ENCODE results near the gene EYA2.
"Not testable (repeated sequence)": the region's sequence is repeated elsewhere in the genome, so short reads cannot be mapped to it uniquely, and the experiment has no call there.

The EYA2 gene

DNA sequence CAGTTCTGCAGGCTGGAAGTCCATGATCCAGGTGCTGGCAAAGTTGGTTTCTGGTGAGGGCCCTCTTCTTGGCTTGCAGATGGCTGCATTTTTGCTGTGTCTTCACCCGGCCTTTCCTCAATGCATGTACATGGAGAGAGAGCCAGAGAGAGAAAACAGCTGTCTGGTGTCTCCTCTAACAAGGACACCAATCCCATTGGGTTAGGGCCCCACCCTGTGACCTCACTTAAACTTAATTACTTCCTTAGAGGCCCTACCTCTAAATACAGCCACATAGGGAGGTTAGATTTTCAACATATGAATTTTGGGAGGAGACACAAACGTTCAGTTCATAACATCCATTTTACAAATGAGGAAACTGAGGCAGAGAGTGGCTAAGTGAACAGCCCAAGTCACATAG lies 259.4 kb downstream of the EYA2 start:
- no peak for DNase-seq

DNA sequence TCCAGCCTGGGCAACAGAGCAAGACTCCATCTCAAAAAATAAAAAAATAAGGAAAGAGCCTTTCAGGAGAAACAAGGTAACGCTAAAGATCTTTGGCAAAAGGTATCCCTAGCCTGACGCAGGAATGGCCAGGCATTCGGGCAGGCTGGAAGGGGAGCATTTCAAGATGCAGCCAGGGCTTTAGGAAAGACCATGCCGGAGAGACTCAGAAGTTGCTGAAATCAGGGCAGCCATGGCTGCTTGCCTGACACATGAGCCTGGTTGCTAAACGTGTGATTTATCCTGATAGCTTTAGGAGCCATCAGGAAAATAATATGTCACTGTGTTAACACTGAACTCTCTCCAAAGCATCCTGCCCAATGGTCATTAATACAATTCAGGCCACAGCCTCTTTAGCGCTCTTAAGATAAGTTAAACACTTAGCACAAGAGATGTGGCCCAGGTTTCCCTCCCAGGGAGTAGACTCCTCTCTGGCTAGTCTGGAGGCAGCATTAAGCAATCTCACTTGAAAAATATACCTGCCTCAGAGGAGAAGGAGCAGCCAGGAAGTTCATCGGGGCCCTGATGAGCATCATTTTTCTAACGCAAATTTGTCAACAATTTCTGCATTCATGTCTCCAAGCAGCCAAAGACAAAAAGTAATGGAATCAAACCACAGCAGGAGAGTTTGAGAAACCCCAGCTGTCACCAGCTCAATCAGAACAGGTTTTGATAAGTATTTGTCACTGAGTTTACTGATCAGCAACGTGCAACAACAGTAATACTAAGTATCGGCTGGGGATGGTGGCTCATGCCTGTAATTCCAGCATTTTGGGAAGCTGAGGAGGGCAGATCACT lies 261.9 kb downstream of the EYA2 start:
- no peak for DNase-seq

DNA sequence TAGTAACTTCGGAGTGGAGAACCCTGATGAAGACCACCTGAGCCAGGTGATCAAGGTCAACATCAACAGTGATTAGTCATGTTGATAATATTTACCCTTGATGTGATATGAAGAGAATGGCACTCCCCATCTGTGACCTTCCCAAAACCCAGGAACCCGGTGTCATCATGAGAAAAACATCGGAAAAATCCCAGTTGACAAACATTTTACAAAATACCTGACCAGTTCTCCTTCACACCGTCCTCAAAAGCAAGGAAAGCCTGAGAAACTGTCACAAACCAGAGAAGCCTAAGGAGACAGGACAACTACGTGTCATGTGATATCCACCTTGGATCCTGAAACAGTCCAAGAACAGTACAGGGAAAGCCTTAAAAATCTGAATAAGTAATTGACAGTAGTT lies 264.5 kb downstream of the EYA2 start:
- DNase-seq, result no peak

DNA sequence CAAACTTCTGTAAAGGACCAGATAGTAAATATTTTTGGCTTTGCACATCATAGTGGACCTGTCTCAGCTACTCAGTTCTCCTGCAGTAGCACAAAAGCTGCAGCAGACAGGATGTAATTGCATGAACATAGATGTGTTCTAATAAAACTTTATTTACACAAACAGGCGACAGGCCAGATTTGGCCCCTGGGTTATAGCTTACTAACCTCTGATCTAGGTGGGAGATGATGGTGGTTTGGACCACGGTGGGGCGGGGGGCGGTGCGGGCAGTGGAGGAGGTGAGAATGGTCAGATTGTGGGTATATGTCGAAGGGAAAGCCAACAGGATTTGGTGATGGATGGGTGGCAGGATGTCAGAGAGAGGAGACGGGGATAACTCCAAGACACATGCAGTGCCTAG lies 265.6 kb downstream of the EYA2 start:
- no peak for DNase-seq

DNA sequence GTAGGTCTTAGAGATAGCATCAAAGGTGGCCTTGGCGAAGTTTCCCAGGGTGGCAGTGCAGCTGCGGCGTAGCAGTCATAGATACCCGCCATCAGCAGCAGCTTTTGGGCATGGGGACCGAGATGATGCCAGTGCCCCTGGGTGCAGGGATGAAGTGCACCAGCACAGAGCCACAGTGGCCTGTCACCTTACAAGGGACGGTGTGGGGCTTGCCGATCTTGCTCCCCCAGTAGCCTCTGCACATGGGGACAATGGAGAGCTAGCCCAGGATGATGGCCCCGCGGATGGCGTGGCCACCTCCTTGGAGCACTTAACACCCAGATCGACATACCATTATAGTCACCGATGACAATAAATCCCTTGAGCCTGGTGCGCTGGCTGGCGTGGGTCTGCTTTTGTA lies 266.3 kb downstream of the EYA2 start:
- no peak for DNase-seq

DNA sequence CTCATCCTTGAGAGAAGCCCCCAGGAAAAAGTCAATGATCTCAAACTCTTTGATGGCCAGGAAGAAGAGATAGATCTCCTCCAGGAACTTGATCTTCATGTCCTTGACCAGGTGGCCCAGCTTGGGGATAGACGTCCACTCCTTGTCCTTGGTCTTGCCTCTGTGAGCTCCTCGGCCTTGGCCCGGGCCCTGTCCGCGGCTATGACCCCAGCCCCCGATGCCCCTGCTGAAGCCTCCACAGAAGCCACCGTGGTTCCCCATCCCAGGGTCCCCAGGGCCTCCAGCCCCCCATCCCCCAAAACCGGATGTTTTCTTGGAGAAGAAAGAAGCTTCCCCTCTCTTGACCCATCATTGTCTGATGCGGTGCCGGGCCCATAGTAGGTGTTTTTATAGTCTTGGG lies 266.8 kb downstream of the EYA2 start:
- no peak for DNase-seq

DNA sequence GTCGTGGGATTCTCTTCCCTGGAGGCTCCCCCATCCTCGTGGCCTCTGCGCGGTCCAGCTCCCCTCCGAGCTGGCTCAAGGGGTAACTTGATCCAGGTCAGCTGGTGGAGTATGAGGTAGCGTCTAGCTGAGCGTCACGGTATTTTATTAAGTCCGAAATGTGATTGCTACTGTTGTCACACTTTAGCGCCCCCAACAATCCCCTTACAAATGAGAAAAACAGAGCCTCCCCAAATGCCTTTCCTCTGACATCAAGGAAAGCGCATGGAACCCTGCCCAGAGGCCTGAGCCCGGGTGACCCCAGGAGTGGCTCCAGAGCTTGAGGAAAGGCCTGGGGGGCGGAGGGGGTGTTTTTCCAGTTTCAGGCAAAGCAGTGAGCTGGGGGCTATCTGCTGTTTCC lies 269.5 kb downstream of the EYA2 start:
- DNase-seq, result no peak

DNA sequence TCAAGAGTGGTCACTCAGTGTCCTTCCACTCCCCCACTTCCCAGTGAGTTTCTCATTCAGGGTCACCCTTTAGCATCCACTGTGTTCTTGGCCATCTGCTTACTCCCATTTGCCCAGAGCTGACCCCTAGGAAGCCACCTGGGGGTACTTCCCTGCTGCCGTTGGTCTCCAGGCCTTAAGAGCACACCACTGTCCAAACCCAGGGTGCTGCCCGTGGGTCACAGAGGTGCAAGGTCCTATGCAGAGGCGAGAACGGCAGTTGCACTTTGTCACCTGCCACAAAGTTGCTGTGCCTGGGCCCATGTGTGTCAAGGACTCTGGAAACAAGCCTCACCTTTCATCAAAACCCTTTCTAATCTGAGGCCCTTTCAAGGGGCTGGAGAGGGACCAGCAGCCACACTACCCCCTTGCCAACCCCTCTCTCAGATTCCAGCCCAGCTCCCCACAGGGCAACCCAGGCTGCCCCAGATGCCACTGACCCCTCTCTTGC lies 270.8 kb downstream of the EYA2 start:
- DNase-seq, result no peak

DNA sequence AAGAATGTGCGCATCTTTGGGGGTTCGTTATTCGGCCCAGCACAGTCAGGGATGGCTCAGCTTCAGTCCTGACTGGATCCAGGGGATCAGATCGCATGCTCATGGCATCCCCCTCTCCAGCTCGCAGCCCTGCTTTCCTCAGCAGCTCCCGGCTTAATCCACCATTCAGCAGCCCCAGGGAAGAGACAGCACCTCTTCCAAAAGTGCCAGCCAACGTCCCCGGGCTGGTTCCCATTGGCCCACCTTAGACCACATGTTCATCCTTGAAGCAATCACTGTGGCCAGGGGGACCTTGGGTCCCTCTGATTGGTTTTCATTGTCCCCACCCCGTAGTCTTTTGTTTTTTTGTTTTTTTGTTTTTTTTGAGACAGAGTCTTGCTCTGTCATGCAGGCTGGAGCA lies 273.2 kb downstream of the EYA2 start:
- no peak for DNase-seq

DNA sequence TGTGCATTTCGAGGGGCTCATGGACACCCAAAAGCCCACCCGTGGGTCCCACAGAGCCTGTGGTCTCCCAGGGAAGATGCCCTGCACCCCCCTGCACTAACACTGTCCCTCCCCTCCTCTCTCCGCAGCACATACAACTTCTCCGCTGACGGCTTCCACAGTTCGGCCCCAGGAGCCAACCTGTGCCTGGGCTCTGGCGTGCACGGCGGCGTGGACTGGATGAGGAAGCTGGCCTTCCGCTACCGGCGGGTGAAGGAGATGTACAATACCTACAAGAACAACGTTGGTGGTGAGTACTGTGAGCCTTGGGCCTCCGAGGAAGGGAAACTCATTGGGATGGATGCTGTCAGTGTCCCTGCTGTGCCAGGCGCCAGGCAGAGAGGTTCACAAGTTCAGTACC lies 277.9 kb downstream of the EYA2 start:
- no peak for DNase-seq

DNA sequence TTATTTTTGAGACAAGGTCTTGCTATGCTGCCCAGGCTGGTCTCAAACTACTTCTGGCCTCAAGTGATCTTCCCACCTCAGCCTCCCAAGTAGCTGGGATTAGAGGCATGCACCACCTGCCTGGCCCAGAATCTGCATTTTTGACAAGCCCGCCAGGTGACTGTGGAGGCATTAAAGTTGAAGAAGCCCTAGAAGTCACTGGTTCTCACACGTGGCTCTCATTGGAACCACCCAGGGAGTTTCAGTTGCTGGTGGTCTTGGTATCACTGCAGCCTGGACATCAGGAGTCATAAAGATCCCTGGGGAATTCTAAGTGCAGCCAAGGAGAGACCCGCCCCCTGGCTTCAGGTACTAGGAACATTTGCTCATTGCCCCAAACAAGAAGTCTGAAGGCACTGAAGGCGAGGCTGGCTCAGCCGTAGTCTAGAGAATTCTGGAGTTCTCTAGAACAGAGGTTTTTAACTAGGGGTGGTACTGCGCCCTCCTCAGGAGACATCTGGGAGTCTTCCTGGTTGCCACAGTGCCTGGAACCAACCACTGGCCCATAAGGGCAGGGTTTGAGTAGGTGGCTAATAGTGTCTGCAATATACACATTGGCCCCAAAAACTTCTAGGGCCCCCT lies 279.1 kb downstream of the EYA2 start:
- no peak for DNase-seq

DNA sequence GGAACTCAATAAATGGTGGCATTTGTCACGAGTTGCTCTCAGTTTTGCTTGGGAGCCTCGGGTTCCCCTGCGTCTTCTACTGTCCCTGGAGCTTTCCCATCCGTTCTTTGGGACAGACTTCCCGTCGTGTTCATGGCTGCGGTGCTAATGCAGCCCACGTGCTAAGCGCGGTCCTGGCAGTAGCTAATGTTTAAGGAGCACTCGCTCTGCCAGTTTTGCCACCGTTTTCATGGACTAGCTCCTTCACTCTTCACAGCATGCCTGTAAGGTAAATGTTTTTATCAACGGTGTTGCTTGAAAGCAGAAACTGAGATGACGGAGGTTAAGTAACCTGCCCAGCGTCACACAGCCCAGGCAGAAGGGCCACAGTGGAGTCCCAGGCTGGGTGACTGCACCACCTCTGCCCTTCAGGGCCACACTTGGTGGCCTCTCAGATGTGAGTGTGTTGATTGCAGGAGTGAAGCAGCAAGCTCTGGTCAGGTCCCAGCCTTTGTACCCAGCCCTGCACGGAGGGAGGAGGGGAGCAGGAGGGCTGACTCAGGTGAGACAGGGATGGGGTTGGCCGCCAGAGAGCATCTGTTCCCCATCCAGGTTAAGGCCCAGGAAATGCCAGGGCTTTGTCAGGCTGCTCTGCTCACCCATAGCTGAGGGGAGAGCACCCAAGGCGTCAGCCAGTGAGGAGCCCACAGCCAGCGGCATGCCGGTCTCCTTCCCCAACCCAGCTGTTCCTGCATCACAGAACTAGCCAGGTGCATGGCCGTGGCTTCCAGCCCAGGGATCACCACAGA lies 280.0 kb downstream of the EYA2 start:
- no peak for DNase-seq

DNA sequence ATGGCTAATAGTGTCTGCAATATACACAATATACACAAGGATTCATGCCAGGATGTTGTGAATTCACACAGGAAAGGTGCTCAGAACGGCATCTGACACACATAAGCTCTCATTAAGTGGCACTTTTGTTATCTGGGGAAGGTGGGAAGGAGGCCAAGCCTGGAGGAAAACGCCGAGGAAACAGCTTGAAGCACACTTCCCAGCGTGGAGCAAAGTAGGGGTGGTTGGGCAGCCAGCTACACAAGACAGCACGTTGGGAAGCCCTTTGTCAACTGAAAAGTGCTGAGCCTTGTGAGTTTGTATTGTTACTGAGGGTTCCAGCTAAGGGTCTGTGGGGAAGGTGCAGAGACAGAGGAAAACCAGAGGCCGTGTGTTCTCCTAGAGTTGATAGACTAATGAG lies 280.9 kb downstream of the EYA2 start:
- peak; percentile 61 for DNase-seq

DNA sequence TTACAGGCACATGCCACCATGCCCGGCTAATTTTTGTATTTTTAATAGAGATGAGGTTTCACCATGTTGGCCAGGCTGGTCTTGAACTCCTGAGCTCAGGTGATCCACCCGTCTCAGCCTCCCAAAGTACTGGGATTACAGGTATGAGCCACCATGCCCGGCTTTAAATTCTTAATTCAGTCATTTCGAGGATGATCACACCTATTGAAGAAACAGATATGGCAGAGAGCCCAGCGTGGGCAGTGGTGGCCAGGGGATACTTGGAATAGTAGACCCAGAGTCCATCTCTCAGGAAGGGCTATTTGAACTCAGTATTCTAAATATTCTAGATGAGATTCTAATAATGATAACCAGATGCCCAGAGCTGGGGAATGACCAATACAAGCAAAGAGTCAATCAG lies 281.6 kb downstream of the EYA2 start:
- DNase-seq, result not testable (repeated sequence)

DNA sequence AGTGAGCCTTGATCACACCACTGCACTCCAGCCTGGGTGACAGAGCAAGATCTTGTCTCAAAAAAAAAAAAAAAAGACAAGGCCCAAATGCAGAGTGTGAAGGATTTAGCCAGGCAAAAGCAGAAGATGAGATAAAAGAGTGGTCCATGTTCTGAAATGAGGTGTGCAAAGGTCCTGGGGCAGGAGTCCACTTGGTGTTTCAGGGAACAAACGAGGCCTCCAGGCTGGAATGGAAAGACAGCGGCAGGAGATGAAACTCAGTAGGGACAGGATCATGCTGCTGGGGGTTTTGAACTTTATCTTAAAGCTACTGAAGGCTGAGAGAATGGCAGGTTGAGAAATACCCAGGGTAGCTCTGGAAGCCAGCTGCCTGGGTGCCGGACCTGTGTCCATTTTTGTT lies 283.6 kb downstream of the EYA2 start:
- DNase-seq, result no peak

DNA sequence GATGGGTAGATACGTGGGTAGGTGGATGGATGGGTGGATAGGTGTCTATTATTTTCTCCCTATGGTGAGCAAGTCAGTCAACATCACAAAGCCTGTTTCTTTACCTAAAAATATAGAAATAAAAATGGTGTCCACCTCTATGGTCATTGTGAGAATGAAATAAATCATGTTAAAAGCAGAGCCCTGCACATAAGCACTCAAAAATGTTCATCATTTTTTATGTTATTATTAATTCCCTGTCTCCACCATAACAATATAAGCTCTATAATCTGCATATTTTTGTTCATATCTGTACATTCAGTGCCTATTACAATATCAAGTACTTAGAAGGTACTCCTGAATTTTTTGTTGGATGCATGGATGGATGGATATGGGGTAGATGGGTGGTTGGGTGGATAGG lies 284.2 kb downstream of the EYA2 start:
- no peak for DNase-seq

DNA sequence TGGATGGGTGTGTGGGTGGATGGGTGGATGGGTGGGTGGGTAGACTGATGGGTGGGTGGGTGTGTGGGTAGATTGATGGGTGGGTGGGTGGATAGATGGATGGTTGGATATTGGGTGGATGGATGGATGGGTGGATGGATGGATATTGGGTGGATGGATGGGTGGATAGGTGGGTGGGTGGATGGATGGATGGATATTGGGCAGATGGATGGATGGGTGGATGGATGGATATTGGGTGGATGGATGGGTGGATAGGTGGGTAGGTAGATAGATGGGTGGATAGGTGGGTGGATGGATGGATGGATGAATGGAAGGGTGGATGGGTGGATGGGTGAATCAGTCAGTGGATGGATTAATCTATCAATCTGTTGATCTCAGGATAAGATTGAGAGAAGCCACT lies 284.6 kb downstream of the EYA2 start:
- DNase-seq, result no peak

DNA sequence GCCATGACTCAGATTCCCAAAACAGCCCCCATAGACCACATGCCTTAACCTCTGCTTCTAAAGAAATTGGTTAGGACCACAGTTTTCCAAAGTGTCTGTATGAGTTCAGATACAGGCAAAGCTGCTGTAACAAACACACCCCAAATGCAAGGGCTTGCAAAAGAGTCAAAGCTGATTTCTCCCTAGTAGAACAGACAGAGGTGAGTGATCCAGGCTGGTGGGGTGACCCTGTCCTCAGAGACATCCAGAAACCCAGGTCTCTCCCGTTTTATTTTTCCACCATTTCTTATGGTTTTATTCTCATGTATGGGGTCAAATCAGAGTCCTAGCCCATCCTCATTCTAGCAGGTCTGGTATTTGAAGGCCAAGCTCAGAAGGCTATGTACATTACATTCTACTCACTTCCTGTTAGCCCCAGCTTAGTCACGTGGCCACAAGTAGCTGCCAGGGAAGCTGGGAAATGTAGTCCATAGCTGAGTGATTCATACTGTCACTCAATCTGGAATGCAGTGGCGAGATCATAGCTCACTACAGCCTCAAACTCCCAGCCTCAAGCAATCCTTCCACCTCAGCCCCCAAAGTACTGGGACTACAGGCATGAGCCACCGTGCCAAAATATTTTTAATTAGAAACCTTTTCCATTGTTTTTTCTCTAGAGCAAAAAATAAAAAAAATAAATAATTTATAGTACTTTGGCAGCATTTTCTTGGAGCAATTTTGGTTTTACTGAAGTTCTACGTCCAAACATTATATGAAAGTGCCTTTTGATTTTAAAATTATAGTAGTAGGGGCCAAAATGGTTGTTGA lies 286.6 kb downstream of the EYA2 start:
- DNase-seq, result no peak

DNA sequence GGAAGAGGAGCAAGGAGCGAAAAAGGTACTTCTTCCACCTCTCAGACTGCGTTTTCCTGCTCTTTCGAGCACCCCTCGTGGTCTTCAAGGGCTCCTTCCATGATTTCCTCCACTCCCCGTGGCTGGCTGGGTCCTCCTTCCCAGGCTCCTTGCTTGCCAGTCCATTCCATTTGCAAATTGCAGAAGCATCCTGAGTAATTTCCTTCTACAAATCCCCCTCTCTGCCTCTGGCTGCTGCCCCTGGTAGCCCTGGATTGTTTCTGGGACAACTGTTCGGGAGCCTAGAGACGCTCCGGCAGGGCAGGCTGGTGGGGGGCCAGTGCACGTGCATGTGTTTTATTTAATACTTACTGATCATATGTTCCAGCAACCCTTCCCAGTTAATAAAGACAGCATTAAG lies 288.7 kb downstream of the EYA2 start:
- DNase-seq, result no peak

DNA sequence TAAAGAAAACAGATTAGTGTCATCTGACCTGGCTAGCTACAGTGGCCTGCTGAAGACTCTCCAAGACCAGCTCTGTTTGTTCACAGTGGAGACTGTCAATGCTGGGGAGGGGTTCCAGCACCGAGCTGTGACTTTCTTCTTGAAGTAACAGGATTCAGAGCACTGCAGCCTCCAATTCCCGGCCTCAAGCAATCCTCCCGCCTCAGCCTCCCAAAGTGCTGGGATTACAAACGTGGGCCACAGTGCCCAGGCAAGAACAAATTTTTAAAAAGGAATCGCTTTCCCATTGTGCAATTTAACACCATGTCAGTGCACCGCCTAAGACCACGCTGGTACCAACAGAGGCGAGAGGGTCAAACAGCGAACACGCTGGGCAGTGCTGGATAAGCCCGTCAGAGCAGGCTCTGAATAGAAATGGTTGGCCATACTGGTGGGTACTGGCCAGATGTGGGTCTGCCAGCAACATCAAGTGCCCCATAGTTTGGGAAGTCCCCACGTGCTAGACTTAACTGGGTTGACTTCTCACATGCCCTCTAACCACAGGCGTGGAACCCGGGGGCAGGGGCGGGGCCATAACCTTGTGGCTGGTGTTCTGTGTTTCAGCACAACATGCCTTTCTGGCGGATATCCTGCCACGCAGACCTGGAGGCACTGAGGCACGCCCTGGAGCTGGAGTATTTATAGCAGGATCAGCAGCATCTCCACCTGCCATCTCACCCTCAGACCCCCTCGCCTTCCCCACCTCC lies 293.0 kb downstream of the EYA2 start:
- no peak for DNase-seq

DNA sequence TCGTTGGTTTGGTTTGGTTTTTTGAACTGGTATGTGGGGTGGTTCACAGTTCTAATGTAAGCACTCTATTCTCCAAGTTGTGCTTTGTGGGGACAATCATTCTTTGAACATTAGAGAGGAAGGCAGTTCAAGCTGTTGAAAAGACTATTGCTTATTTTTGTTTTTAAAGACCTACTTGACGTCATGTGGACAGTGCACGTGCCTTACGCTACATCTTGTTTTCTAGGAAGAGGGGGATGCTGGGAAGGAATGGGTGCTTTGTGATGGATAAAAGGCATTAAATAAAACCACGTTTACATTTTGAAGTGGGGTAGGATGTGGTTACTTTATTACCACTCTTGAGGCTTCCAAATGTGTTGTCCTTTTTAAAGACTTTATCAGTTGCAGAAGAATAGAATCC lies 293.9 kb downstream of the EYA2 start:
- no peak for DNase-seq

DNA sequence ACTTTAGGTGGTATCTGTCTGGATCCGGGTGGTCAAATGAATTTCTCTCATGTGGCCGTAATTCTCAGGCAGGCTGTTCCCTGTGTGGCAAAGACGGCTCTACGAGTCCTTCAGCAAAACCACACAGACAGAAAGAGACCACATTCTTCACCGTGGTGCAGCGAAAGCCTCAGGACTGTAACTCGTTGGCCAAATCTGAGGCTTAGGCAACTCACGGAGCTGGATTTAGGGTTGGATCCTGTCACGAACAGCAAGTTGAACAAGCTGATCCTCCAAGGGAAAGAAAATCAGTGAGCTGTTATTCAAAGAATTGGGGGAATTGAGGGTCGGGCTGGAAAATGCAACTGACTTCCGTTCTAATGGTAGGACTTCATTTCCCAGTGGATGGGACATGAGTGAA lies 294.4 kb downstream of the EYA2 start:
- DNase-seq, result no peak
